Mononuclear cell (primary cell): Measurements from ENCODE around the gene ROBO4. TPM values are rescaled to one million over a fixed set of nuclear protein-coding genes. Genes with fewer than 3 reads are reported as not detected.

Source experiments
- H3K27me3 ChIP-seq: 2 replicates; pipeline ENCODE4 v1.6.0; 2011; ENCODE audit warnings: low read length, control low read depth; ENCODE audit not compliant: insufficient read depth
- H3K4me1 ChIP-seq: 2 replicates; pipeline ENCODE4 v1.5.1; 2011; ENCODE audit warnings: mild to moderate bottlenecking, low read length, control low read depth; ENCODE audit not compliant: insufficient read depth
- H3K4me3 ChIP-seq: 2 replicates; pipeline ENCODE4 v1.5.1; 2011; ENCODE audit warnings: mild to moderate bottlenecking, low read length, moderate library complexity
- H3K9me3 ChIP-seq: 2 replicates; pipeline ENCODE4 v1.5.1; 2011; ENCODE audit warnings: low read depth, mild to moderate bottlenecking, control low read depth, low read length
- total RNA-seq: library from RNA; depleted of rRNA; stranded (reverse); fragments of >200 nt; gene quantifications from one replicate; pipeline ENCODE4 v1.2.3, GENCODE V29; 2012

Gene ROBO4
- total RNA-seq, 1 donor = 0.31 TPM

DNA sequence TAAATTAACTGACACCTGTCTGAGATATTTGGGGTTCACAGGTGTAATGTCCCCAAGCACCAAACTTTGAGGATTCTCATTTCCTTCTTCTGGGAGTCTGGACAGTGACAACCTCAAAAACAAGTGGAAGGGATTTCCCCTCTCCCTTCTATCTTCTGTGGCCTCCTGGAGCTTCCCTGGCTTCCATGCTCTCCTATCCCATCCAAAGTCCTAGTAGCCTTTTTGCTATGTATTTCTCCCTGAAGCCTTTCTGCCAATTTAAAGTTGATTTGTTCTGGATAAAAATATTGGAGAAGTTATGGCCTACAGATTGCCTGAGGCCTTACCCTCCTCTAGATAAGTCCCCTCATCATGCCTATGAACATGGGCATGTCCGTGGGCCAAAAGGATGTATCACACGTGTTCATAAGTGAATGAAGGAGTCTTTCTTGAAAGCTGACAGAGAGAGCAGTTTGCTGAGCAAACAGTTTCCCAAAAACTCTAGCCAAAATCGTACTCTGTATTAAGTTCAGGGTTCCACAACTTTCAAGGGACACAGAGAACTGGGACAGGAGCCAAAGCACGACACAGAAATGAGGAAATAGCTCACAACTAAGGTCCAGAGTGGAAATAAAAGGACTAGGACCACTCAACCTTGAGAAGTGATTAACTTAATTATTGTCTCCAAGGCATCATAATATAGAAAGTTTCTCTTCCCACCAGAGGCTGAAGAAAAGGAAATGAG is 31.4 kb upstream of the ROBO4 start:
- no peaks in the 10 kb centered on the region for H3K27me3 ChIP-seq
- no peaks in the 10 kb centered on the region for H3K4me1 ChIP-seq
- no peaks in the 10 kb centered on the region for H3K9me3 ChIP-seq
- no peak overlapping the region for H3K4me3 ChIP-seq

DNA sequence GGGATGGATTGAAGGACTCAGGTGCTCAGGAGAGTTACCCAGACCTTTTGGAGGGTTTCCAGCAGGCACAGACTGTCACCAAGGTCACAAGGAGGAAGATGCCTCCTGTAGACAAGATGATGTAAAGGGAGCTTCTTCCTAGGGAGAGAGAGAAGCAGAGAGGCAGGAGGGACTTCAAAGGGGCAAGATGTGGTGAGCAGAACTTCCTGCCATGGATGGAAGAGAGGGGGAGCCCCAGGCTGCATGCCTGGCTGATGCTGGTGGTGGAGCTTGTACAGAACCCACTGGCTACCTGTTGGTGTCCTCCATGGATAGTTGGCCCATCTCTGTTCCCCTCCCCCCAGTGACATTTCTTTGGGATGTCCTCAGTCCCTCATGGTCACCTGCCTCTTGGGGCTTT is 25.6 kb upstream of the ROBO4 start:
- Histone ChIP-seq H3K4me1 (peaks cover 9% of the 10 kb centered on the region), H3K27me3 (peaks cover 4% of the 10 kb centered on the region), H3K9me3 (no peaks in the 10 kb centered on the region), H3K4me3 (no peak overlapping the region)

DNA sequence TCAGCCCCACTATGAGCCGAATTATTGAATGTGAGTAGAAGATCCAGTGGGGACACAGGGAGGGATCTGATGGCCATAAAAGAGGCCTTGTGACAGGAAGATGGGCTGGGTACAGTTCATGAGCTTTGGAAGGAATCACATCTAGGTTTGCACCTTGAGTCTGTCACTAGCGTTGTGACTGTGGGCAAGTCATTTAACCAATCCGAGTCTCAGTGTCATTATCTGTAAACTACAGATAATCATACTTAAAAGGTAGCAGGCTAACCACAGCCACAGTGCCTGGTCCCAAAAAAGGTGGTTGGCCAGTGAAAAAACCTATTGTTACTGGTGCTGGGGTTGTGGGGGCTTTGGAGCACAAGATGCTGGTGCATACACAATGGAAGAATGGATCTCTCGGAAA is 25.2 kb upstream of the ROBO4 start:
- Histone ChIP-seq H3K4me1 (peaks cover 9% of the 10 kb centered on the region), H3K27me3 (peaks cover 4% of the 10 kb centered on the region), H3K9me3 (no peaks in the 10 kb centered on the region), H3K4me3 (no peak overlapping the region)

DNA sequence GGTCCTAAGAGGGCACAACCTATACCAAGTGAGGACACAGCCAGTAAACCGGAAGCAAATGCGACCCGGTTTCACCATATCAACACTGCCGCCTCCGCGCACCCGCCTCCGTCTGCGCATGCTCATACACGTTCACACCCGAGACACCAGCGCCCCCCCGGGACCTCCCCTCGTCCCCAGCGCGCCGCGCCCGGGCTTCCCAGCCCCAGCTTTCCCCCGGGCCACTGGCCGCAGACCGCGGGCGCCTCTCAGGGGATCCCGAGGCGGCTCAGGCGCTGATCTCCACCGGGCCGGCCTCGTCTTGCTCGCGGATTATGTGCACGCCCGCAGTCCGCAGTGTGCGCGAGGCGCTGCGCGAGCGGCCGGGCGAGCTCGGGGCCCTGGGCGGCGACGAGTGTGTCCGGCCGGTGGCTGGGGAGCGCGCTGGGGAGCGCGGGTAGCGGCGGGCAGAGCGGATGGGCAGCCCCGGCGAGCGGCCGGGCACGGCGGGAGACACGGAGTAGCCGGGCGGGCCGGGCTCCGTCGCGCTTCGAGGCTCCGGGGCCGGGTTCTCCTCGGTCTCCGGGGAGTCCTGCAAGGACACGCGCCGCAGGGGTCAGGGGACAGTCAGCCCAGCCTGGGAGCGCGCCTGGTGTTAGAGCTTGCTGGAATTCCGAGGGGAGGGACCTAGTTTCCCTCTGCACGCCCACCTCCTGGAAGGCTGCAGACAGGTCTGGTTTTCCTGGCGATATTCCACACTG is 23.4 kb upstream of the ROBO4 start:
- H3K9me3 ChIP-seq = no peaks in the 10 kb centered on the region
- peak overlapping the region; percentile 30 for H3K4me3 ChIP-seq
- peaks cover 9% of the 10 kb centered on the region for H3K4me1 ChIP-seq
- H3K27me3 ChIP-seq = peaks cover 4% of the 10 kb centered on the region

- Histone ChIP-seq H3K4me1 (peaks cover 9% of the 10 kb centered on the region), H3K4me3 (no peak overlapping the region), H3K27me3 (peaks cover 4% of the 10 kb centered on the region), H3K9me3 (no peaks in the 10 kb centered on the region)
These were observed 22.7 kb upstream of the ROBO4 start for GRCh38 chr11:124920356-124920755.

GRCh38 chr11:124919898-124920297 is 22.2 kb upstream of the ROBO4 start:
- H3K9me3 ChIP-seq = no peaks in the 10 kb centered on the region
- peaks cover 9% of the 10 kb centered on the region for H3K4me1 ChIP-seq
- peaks cover 4% of the 10 kb centered on the region for H3K27me3 ChIP-seq

DNA sequence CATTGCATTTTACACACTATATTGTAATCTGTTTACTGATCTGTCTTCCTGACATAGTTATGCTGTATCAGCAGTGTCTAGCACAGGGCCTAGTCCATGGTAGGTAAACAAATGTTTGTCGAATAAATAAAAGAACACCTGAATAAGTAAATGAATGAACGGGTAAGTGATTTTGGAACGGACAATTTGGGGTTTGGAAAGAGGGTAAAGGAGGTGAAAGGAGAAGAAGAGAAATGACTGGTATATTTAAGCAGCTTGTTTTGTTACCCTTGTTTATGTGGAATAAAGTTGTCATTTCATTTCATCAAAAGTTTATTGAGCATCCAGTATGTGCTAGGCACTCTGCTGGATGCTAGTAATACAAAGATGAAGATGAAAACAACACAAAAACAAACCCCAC is 21.3 kb upstream of the ROBO4 start, which contains the start of gene HEPN1:
Gene HEPN1 (plus strand): TSS at position 301 of the 400 bp plus-strand sequence.
- Histone ChIP-seq H3K9me3 (no peaks in the 10 kb centered on the region), H3K27me3 (peaks cover 4% of the 10 kb centered on the region), H3K4me1 (peaks cover 9% of the 10 kb centered on the region), H3K4me3 (no peak within 1 kb of the TSS)

More at GRCh38 chr11:124919898-124920297, 22.2 kb upstream of the ROBO4 start:
- H3K4me3 ChIP-seq = no peak overlapping the region

DNA sequence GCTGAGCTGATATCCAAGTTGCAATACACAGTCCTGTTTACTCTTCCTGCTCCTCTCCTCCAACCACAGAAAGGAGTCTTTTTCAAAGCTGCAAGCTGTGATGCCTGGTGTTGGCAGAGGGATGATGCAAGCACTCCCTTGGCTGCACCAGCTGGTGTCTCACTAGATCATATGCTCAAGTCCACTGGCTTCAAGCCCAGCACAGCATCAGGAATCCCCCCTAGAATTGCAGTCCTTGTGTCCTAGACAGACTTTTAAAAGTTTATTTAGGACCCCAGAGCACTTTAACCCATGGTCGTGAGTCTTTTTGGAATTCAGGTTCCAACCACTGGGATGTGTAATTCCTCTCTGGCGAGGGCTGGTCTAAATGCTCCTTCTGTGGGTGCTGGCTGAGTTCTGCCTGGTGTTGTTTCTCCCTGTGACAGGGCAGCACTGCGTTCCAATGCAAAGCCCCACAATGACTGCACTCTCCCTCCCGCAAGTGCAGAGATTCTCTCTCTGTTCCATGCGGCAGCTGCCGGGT is 19.5 kb upstream of the ROBO4 start:
- Histone ChIP-seq H3K4me1 (peaks cover 9% of the 10 kb centered on the region), H3K9me3 (no peaks in the 10 kb centered on the region), H3K4me3 (no peak overlapping the region), H3K27me3 (peaks cover 4% of the 10 kb centered on the region)

DNA sequence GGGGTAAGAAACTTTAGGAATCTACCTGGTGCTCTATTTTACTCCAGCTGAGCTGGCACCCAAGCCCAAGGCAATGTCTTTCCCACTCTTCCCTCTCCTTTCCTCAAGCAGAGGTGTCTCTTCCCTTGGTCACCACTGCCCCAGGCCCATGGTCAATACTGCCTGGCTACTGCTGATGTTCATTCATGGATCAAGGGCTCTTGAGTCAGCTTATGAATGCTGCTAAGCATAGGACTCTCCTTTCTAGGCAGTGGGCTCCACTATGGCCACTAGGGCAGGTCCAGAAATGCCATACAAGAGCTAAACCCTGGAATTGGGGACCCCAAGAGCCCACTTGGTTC is 18.7 kb upstream of the ROBO4 start:
- Histone ChIP-seq H3K9me3 (no peaks in the 10 kb centered on the region), H3K4me3 (no peak overlapping the region), H3K4me1 (peaks cover 7% of the 10 kb centered on the region), H3K27me3 (peaks cover under 1% of the 10 kb centered on the region)

- Histone ChIP-seq H3K4me3 (no peak overlapping the region), H3K4me1 (peaks cover under 1% of the 10 kb centered on the region), H3K27me3 (no peaks in the 10 kb centered on the region), H3K9me3 (no peaks in the 10 kb centered on the region)
These were observed 18.1 kb upstream of the ROBO4 start for GRCh38 chr11:124915541-124916369.

- H3K27me3 ChIP-seq = peaks cover 12% of the 10 kb centered on the region
- no peaks in the 10 kb centered on the region for H3K4me1 ChIP-seq
- H3K4me3 ChIP-seq = no peak overlapping the region
- no peaks in the 10 kb centered on the region for H3K9me3 ChIP-seq
These were observed 5.0 kb upstream of the ROBO4 start for GRCh38 chr11:124902616-124903015.

GRCh38 chr11:124900464-124900863 is 2.8 kb upstream of the ROBO4 start:
- Histone ChIP-seq H3K9me3 (no peaks in the 10 kb centered on the region), H3K4me3 (no peak overlapping the region), H3K4me1 (no peaks in the 10 kb centered on the region), H3K27me3 (peaks cover 12% of the 10 kb centered on the region)

DNA sequence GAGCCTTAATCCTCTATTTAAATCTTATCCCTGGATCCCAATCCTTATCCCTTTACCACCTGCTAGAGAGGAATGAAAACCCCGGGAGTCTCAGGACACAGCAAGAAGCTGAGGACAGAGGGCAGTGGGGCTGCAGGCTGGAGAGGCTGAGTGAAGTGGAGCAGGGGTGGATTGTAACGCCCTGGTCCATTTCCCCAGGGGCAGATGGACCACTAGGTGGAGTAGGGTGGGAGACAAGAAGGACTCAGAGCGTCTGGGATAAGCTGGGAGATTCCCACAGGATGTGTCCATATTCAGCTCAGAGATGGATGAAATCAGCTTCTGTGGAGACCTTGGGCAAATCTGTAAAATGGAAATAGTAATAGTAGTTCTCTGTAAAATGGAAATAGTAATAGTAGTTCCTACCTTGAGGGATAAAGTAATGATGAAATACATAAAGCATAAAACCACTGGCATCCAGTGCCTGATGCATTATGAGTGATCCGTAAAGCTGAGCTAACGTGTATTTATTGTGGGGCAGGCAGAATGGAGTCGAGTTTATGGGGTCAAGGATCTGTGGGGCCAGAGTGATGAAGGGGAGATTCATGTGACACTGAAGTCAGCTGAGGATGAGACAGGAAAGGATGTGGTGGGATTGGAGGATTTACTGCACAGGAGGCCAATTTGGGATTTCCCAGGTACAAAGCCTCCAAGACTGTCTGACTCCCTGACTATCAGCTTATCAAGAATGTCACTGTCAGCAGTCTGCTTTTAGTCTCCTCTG is 1.9 kb upstream of the ROBO4 start:
- Histone ChIP-seq H3K27me3 (peaks cover 12% of the 10 kb centered on the region), H3K9me3 (no peaks in the 10 kb centered on the region), H3K4me3 (no peak overlapping the region), H3K4me1 (no peaks in the 10 kb centered on the region)

- H3K9me3 ChIP-seq = no peaks in the 10 kb centered on the region
- H3K4me3 ChIP-seq = no peak overlapping the region
- H3K27me3 ChIP-seq = peaks cover 9% of the 10 kb centered on the region
- no peaks in the 10 kb centered on the region for H3K4me1 ChIP-seq
These were observed 1.0 kb upstream of the ROBO4 start for GRCh38 chr11:124898711-124899110.
